ENCODE results near the gene CPLANE1.

Gene CPLANE1

DNA sequence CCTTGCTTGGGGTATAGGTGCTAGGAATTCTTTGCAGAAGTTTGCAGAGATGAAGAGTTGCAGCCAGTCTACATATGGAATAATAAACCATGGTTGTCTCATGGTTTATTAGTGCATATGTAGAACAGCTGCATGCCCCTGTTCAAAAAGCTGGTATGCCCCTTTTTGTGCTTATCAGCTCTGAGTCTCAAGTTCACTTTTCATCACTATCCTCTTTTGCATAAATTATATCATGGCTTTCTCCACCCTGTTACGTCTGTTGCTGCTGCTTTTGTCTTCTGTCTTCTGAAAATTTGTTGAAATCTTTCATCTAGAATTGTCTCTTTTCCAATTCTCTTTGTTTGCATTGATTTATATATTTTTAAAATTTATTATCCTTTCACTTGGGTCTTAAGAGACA is 172.0 kb downstream of the CPLANE1 start:
- H3K9me3 ChIP-seq (ENCODE audit: control insufficient read depth, low read length), result no peaks in the 10 kb centered on the region
- no peaks in the 10 kb centered on the region for H3K27me3 ChIP-seq (replicated peaks; ENCODE audit: control insufficient read depth, insufficient read depth, low read length, poor library complexity, severe bottlenecking)
- H3K27ac ChIP-seq (ENCODE audit: insufficient read depth, low read length, poor library complexity, severe bottlenecking), result no peak overlapping the region
- DNase-seq, result no peak
- no peaks in the 10 kb centered on the region for H3K36me3 ChIP-seq (ENCODE audit: control insufficient read depth, insufficient read depth, low read length)
- no peak overlapping the region for H3K4me3 ChIP-seq (ENCODE audit: insufficient read depth, low read depth, low read length, poor library complexity, severe bottlenecking)
- H3K4me1 ChIP-seq (ENCODE audit: control insufficient read depth, insufficient read depth, low read length, poor library complexity, severe bottlenecking), result no peaks in the 10 kb centered on the region

DNA sequence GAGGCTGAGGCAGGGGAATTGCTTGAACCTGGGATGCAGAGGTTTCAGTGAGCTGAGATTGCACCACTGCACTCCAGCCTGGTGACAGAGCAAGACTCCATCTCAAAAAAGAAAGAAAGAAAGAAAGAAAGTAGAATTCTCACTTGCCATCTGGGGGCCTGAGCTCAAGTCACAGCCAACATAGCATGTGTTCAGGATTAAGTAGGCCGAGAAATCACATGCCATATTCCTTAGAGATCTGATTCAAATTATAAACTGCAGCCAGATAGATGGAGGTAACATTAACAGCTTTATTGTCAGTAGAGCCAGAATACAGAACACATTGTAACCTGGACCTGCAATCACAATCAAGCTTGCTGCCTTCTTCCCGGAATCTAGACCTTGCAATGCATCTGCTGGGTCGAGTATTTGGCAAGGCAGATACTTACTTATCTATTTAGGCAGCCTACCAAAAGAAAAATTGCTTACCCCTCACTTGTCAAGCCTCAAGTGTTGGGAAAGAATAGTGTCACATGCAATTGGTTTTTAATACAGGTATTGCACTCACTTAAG is 173.7 kb downstream of the CPLANE1 start:
- Histone ChIP-seq H3K4me1 (ENCODE audit: control insufficient read depth, insufficient read depth, low read length, poor library complexity, severe bottlenecking) (no peaks in the 10 kb centered on the region), H3K36me3 (ENCODE audit: control insufficient read depth, insufficient read depth, low read length) (no peaks in the 10 kb centered on the region), H3K27me3 (replicated peaks; ENCODE audit: control insufficient read depth, insufficient read depth, low read length, poor library complexity, severe bottlenecking) (no peaks in the 10 kb centered on the region), H3K27ac (ENCODE audit: insufficient read depth, low read length, poor library complexity, severe bottlenecking) (no peak overlapping the region), H3K4me3 (ENCODE audit: insufficient read depth, low read depth, low read length, poor library complexity, severe bottlenecking) (no peak overlapping the region), H3K9me3 (ENCODE audit: control insufficient read depth, low read length) (no peaks in the 10 kb centered on the region)
- DNase-seq, result no peak

DNA sequence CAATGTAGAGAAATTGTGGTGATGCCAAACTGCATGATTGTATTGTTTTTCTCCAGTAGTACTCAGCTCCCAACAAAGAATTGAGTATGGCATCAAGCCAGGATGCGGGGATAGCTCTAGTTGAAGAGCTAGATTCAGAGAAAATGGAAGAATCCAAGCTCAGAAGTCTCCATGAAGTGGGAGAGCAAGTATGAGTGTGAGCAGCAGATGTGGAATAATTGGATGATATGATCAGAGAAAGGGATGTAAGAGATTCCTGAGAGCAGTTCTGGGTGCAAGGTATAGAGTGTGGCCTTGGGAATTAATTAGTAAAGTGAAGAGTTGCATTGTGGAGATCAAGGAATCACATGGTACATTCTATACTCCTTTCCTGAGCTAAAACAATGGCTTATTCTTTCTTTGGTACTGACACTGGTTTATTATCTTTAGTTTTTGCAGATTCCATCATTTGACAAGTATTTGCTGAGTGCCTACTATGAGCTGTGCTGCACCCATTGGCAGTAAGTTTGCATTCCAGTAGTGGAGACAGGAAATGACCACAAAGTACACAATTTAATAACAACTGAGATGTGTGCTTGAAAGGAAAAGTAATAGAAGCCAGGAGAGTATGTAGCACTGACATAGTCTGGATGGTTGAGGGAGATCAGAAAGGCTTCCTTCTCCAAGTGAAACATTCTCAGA is 177.1 kb downstream of the CPLANE1 start:
- no peak overlapping the region for H3K27ac ChIP-seq (ENCODE audit: insufficient read depth, low read length, poor library complexity, severe bottlenecking)
- no peaks in the 10 kb centered on the region for H3K9me3 ChIP-seq (ENCODE audit: control insufficient read depth, low read length)
- no peaks in the 10 kb centered on the region for H3K27me3 ChIP-seq (replicated peaks; ENCODE audit: control insufficient read depth, insufficient read depth, low read length, poor library complexity, severe bottlenecking)
- H3K4me3 ChIP-seq (ENCODE audit: insufficient read depth, low read depth, low read length, poor library complexity, severe bottlenecking), result no peak overlapping the region
- no peaks in the 10 kb centered on the region for H3K4me1 ChIP-seq (ENCODE audit: control insufficient read depth, insufficient read depth, low read length, poor library complexity, severe bottlenecking)
- no peak for DNase-seq
- no peaks in the 10 kb centered on the region for H3K36me3 ChIP-seq (ENCODE audit: control insufficient read depth, insufficient read depth, low read length)

DNA sequence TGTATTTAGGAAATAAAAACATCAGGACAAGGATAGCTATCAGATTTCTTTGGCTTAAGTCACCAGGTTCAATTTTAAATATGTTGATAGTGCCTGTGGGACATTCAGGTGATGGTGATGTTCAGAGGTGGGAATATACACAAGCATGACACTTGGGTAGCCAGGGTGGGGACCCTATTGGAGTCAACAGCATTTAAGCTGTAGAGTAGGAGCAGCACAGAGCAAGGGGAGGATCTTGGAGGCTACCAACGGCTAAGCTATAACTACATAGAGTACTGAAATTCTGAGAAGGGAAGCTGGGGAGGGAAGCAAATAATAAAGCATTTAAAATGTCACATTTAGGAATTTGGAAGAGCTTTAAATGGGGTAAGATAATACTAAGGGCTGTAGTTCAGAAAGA is 177.7 kb downstream of the CPLANE1 start:
- no peak overlapping the region for H3K27ac ChIP-seq (ENCODE audit: insufficient read depth, low read length, poor library complexity, severe bottlenecking)

DNA sequence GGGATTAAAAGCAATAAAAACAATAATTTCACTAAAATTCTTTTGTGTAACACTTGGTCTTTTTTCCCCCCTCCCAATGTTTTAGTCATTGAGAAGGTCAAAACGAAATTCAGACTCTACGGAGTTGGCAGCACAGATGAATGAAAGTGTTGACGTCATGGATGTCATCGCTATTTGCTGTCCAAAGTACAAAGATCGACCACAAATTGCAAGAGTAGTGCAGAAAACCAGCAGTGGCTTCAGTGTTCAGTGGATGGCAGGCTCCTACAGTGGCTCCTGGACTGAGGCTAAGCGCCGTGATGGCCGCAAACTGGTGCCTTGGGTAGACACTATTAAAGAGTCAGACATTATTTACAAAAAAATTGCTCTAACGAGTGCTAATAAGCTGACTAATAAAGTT is 184.7 kb downstream of the CPLANE1 start:
- no peaks in the 10 kb centered on the region for H3K27me3 ChIP-seq (replicated peaks; ENCODE audit: control insufficient read depth, insufficient read depth, low read length, poor library complexity, severe bottlenecking)
- no peak for DNase-seq
- no peaks in the 10 kb centered on the region for H3K9me3 ChIP-seq (ENCODE audit: control insufficient read depth, low read length)
- no peak overlapping the region for H3K27ac ChIP-seq (ENCODE audit: insufficient read depth, low read length, poor library complexity, severe bottlenecking)
- H3K4me3 ChIP-seq (ENCODE audit: insufficient read depth, low read depth, low read length, poor library complexity, severe bottlenecking), result no peak overlapping the region
- no peaks in the 10 kb centered on the region for H3K4me1 ChIP-seq (ENCODE audit: control insufficient read depth, insufficient read depth, low read length, poor library complexity, severe bottlenecking)
- peaks cover 42% of the 10 kb centered on the region for H3K36me3 ChIP-seq (ENCODE audit: control insufficient read depth, insufficient read depth, low read length)

More for the DNA sequence above, 177.7 kb downstream of the CPLANE1 start:
- no peak overlapping the region for H3K4me3 ChIP-seq (ENCODE audit: insufficient read depth, low read depth, low read length, poor library complexity, severe bottlenecking)
- H3K4me1 ChIP-seq (ENCODE audit: control insufficient read depth, insufficient read depth, low read length, poor library complexity, severe bottlenecking), result no peaks in the 10 kb centered on the region
- no peaks in the 10 kb centered on the region for H3K27me3 ChIP-seq (replicated peaks; ENCODE audit: control insufficient read depth, insufficient read depth, low read length, poor library complexity, severe bottlenecking)
- H3K36me3 ChIP-seq (ENCODE audit: control insufficient read depth, insufficient read depth, low read length), result no peaks in the 10 kb centered on the region
- DNase-seq, result no peak
- H3K9me3 ChIP-seq (ENCODE audit: control insufficient read depth, low read length), result no peaks in the 10 kb centered on the region

DNA sequence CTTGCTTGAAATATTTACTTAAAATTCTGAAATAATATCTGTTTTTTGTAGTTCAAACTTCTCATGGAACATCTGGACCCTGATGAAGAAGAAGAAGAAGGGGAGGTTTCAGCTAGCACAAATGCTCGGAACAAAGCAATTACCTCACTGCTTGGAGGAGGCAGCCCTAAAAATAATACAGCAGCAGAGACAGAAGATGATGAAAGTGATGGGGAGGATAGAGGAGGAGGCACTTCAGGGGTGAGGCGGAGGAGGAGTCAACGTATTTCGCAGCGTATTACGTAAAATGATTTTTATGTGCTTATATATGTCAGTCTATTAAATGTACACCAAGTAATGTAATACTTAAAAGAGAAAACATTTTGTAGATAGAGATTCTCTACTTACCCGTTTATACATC is 185.4 kb downstream of the CPLANE1 start:
- Histone ChIP-seq H3K4me3 (ENCODE audit: insufficient read depth, low read depth, low read length, poor library complexity, severe bottlenecking) (no peak overlapping the region), H3K27ac (ENCODE audit: insufficient read depth, low read length, poor library complexity, severe bottlenecking) (no peak overlapping the region), H3K4me1 (ENCODE audit: control insufficient read depth, insufficient read depth, low read length, poor library complexity, severe bottlenecking) (no peaks in the 10 kb centered on the region), H3K9me3 (ENCODE audit: control insufficient read depth, low read length) (no peaks in the 10 kb centered on the region), H3K27me3 (replicated peaks; ENCODE audit: control insufficient read depth, insufficient read depth, low read length, poor library complexity, severe bottlenecking) (no peaks in the 10 kb centered on the region), H3K36me3 (ENCODE audit: control insufficient read depth, insufficient read depth, low read length) (peaks cover 42% of the 10 kb centered on the region)
- DNase-seq, result no peak

DNA sequence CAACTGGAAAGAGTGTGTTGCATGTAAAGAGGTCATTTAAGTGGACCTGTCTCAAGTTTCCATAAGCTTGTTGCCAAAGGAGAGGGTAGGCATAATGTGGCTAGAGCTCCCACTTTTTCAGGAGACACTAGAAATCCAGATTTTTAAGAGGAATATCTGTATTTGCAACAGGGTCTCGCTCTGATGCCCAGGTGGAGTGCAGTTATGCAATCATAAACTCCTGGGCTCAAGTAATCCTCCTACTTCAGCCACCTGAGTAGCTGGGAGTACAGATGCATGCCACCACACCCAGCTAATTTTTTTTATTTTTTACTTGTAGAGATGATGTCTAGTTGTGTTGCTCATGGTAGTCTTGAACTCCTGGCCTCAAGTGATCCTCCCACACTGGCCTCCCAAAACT is 189.1 kb downstream of the CPLANE1 start:
- DNase-seq, result no peak
- H3K9me3 ChIP-seq (ENCODE audit: control insufficient read depth, low read length), result no peaks in the 10 kb centered on the region
- no peaks in the 10 kb centered on the region for H3K4me1 ChIP-seq (ENCODE audit: control insufficient read depth, insufficient read depth, low read length, poor library complexity, severe bottlenecking)
- H3K36me3 ChIP-seq (ENCODE audit: control insufficient read depth, insufficient read depth, low read length), result peaks cover 69% of the 10 kb centered on the region
- H3K27me3 ChIP-seq (replicated peaks; ENCODE audit: control insufficient read depth, insufficient read depth, low read length, poor library complexity, severe bottlenecking), result no peaks in the 10 kb centered on the region
- H3K27ac ChIP-seq (ENCODE audit: insufficient read depth, low read length, poor library complexity, severe bottlenecking), result no peak overlapping the region
- H3K4me3 ChIP-seq (ENCODE audit: insufficient read depth, low read depth, low read length, poor library complexity, severe bottlenecking), result no peak overlapping the region

DNA sequence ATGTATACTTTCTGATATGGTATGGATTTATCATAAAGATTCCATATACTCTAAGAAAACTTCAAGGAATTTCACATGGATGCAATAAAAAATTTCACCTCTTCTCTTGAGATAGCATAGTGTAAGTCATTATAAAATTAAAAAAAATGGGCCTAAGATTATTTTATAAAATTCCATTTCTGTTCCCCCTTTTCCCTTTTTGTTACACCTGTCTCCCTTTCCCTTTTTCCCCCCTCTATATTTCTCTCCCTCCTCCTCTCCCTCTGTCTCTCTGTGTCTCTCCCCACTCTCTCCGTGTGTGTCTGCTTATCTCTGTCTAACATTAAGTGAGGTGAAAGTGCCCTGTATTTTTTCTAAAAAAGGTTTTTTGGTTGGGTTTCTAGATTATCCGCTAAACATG is 192.4 kb downstream of the CPLANE1 start:
- Histone ChIP-seq H3K27me3 (replicated peaks; ENCODE audit: control insufficient read depth, insufficient read depth, low read length, poor library complexity, severe bottlenecking) (no peaks in the 10 kb centered on the region), H3K9me3 (ENCODE audit: control insufficient read depth, low read length) (no peaks in the 10 kb centered on the region), H3K27ac (ENCODE audit: insufficient read depth, low read length, poor library complexity, severe bottlenecking) (no peak overlapping the region), H3K36me3 (ENCODE audit: control insufficient read depth, insufficient read depth, low read length) (peaks cover 78% of the 10 kb centered on the region), H3K4me1 (ENCODE audit: control insufficient read depth, insufficient read depth, low read length, poor library complexity, severe bottlenecking) (no peaks in the 10 kb centered on the region), H3K4me3 (ENCODE audit: insufficient read depth, low read depth, low read length, poor library complexity, severe bottlenecking) (no peak overlapping the region)
- no peak for DNase-seq

Data from effector memory CD4-positive, alpha-beta T cell (primary cell).